Loucy (cell line): ENCODE data around the gene SLC46A2.

Source experiments
- H2AFZ ChIP-seq: fragments of 200-600 bp; sonication (generic); 2 replicates; pipeline ENCODE4 v1.6.0; 2016; ENCODE audit warnings: antibody characterized with exemption, mild to moderate bottlenecking, low read length, moderate library complexity
- H3F3A ChIP-seq: fragments of 200-600 bp; 2 replicates; pipeline ENCODE4 v1.6.0; 2016; ENCODE audit warnings: antibody characterized with exemption, low read depth, mild to moderate bottlenecking
- H3K27me3 ChIP-seq: fragments of 200-600 bp; sonication (generic); 2 replicates; pipeline ENCODE4 v1.6.1; 2014; ENCODE audit warnings: low read length, mild to moderate bottlenecking; ENCODE audit not compliant: insufficient read depth, poor library complexity, severe bottlenecking
- H3K36me3 ChIP-seq: fragments of 200-600 bp; sonication (generic); 2 replicates; pipeline ENCODE4 v1.6.1; 2016; ENCODE audit warnings: low read length; ENCODE audit not compliant: insufficient read depth
- H3K4me1 ChIP-seq: fragments of 200-600 bp; sonication (generic); 2 replicates; pipeline ENCODE4 v1.5.1; 2014; ENCODE audit warnings: low read length, mild to moderate bottlenecking; ENCODE audit not compliant: insufficient read depth, poor library complexity, severe bottlenecking
- H3K4me2 ChIP-seq: fragments of 200-600 bp; sonication (generic); 2 replicates; pipeline ENCODE4 v1.6.0; 2014; ENCODE audit warnings: antibody characterized with exemption, low read length, low read depth, mild to moderate bottlenecking; ENCODE audit not compliant: poor library complexity, severe bottlenecking
- H3K4me3 ChIP-seq: fragments of 200-600 bp; sonication (generic); 2 replicates; pipeline ENCODE4 v1.5.1; 2014; ENCODE audit warnings: low read length, mild to moderate bottlenecking, mixed read lengths; ENCODE audit not compliant: poor library complexity, severe bottlenecking
- H3K79me2 ChIP-seq: fragments of 200-600 bp; sonication (generic); 2 replicates; pipeline ENCODE4 v1.6.1; 2014; ENCODE audit warnings: low read length; ENCODE audit not compliant: insufficient read depth
- H3K9ac ChIP-seq: fragments of 200-600 bp; sonication (generic); 2 replicates; pipeline ENCODE4 v1.6.0; 2014; ENCODE audit warnings: mild to moderate bottlenecking, low read depth, low read length, moderate library complexity; ENCODE audit not compliant: poor library complexity, severe bottlenecking
- H3K9me2 ChIP-seq: fragments of 200-600 bp; sonication (generic); replicated peaks from 2 replicates; pipeline ENCODE4 v1.6.1; 2016; ENCODE audit warnings: low read depth, low read length, mixed read lengths
- H3K9me3 ChIP-seq: fragments of 200-600 bp; sonication (generic); 2 replicates; pipeline ENCODE4 v1.6.1; 2014; ENCODE audit warnings: mild to moderate bottlenecking, antibody characterized with exemption, low read length, low read depth; ENCODE audit not compliant: insufficient read depth
- H4K20me1 ChIP-seq: fragments of 200-600 bp; sonication (generic); 2 replicates; pipeline ENCODE4 v1.6.0; 2014; ENCODE audit warnings: antibody characterized with exemption, low read length, mild to moderate bottlenecking; ENCODE audit not compliant: insufficient read depth, poor library complexity, severe bottlenecking
- CTCF ChIP-seq: fragments of 200-600 bp; sonication (generic); conservative IDR thresholded peaks from 2 replicates; pipeline ENCODE4 v1.5.1; 2014; ENCODE audit warnings: mild to moderate bottlenecking, antibody characterized with exemption, low read length
- EZH2phosphoT487 ChIP-seq: fragments of 200-600 bp; IDR thresholded peaks from 2 replicates; pipeline ENCODE4 v1.6.1; 2018; ENCODE audit warnings: antibody characterized with exemption, mild to moderate bottlenecking, moderate library complexity, borderline replicate concordance

SLC46A2 gene

GRCh38 chr9:112900901-112901300 is 10.2 kb upstream of the SLC46A2 start:
- no peaks in the 10 kb centered on the region for H3K9me3 ChIP-seq
- no peaks in the 10 kb centered on the region for H3K27me3 ChIP-seq
- no peaks in the 10 kb centered on the region for H3K79me2 ChIP-seq
- no peak overlapping the region for H3K9ac ChIP-seq
- no peaks in the 10 kb centered on the region for H4K20me1 ChIP-seq
- H3K36me3 ChIP-seq: no peaks in the 10 kb centered on the region
- H3K4me2 ChIP-seq: no peak overlapping the region
- no peaks in the 10 kb centered on the region for H3F3A ChIP-seq
- no peak overlapping the region for H2AFZ ChIP-seq
- H3K4me1 ChIP-seq: no peaks in the 10 kb centered on the region
- no peak overlapping the region for H3K4me3 ChIP-seq
- TF ChIP-seq EZH2phosphoT487 (no peak), CTCF (no peak)
- H3K9me2 ChIP-seq: no peaks in the 10 kb centered on the region

GRCh38 chr9:112900488-112900887 is 9.8 kb upstream of the SLC46A2 start:
- Histone ChIP-seq H3K36me3 (no peaks in the 10 kb centered on the region), H3K9ac (no peak overlapping the region), H3K4me2 (no peak overlapping the region), H4K20me1 (no peaks in the 10 kb centered on the region), H3K9me2 (no peaks in the 10 kb centered on the region), H3K27me3 (no peaks in the 10 kb centered on the region), H3K4me3 (no peak overlapping the region), H3K79me2 (no peaks in the 10 kb centered on the region), H3K9me3 (no peaks in the 10 kb centered on the region), H3F3A (no peaks in the 10 kb centered on the region), H2AFZ (no peak overlapping the region), H3K4me1 (no peaks in the 10 kb centered on the region)
- TF ChIP-seq EZH2phosphoT487 (no peak), CTCF (no peak)

GRCh38 chr9:112898872-112899311 is 8.2 kb upstream of the SLC46A2 start:
- H3K79me2 ChIP-seq: no peaks in the 10 kb centered on the region
- H2AFZ ChIP-seq: no peak overlapping the region
- no peaks in the 10 kb centered on the region for H3K4me1 ChIP-seq
- no peak overlapping the region for H3K9ac ChIP-seq
- no peaks in the 10 kb centered on the region for H3K36me3 ChIP-seq
- H3F3A ChIP-seq: no peaks in the 10 kb centered on the region
- H3K4me3 ChIP-seq: no peak overlapping the region
- H3K27me3 ChIP-seq: no peaks in the 10 kb centered on the region
- TF ChIP-seq EZH2phosphoT487: no peak
- no peak for TF ChIP-seq CTCF
- no peaks in the 10 kb centered on the region for H3K9me2 ChIP-seq
- H3K4me2 ChIP-seq: no peak overlapping the region
- no peaks in the 10 kb centered on the region for H4K20me1 ChIP-seq
- H3K9me3 ChIP-seq: no peaks in the 10 kb centered on the region
